Measurements from ENCODE around the gene PXMP4.

GRCh38 chr20:33686984-33687366 lies 33.1 kb downstream of the PXMP4 start:
- no peak for TF ChIP-seq EZH2 (IDR thresholded peaks at IDR 0.05)
- no peak for TF ChIP-seq POLR2AphosphoS5 (IDR thresholded peaks at IDR 0.05; ENCODE audit: borderline replicate concordance, low read depth, low read length)
- TF ChIP-seq FOXP2 (optimal IDR thresholded peaks at IDR 0.05; ENCODE audit: control extremely low read depth, extremely low read length, insufficient read depth) = no peak
